HG02840 (cell line): Measurements from ENCODE around the gene SOCS1.

Source experiments
- ATAC-seq: cut with Tn5 transposase; IDR thresholded peaks from one replicate; pipeline ENCODE4 v1.9.1; 2021; ENCODE audit warnings: mild to moderate bottlenecking, moderate library complexity, moderate number of reproducible peaks; ENCODE audit not compliant: unreplicated experiment, low FRiP score

The SOCS1 gene

GRCh38 chr16:11289202-11289601, 33.2 kb upstream of the SOCS1 start:
- ATAC-seq = no peak

GRCh38 chr16:11285842-11286241, 29.8 kb upstream of the SOCS1 start:
- ATAC-seq = no peak

GRCh38 chr16:11283820-11284248, 27.8 kb upstream of the SOCS1 start:
- no peak for ATAC-seq

- no peak for ATAC-seq
Measured at GRCh38 chr16:11280616-11281522, 24.9 kb upstream of the SOCS1 start, which contains the start of gene PRM1. PRM1 (minus strand) TSS chr16:11281330; CDS start chr16:11281238, 92 bp downstream.

- no peak for ATAC-seq
Measured at GRCh38 chr16:11278681-11279628, 23.0 kb upstream of the SOCS1 start.

GRCh38 chr16:11277607-11278337, 21.8 kb upstream of the SOCS1 start:
- no peak for ATAC-seq

- no peak for ATAC-seq
Measured at GRCh38 chr16:11276896-11277593, 21.0 kb upstream of the SOCS1 start.

- no peak for ATAC-seq
Measured at GRCh38 chr16:11276143-11276895, 20.3 kb upstream of the SOCS1 start, which contains the start of gene PRM2. PRM2 (minus strand) TSS chr16:11276480; CDS start chr16:11276370, 110 bp downstream.

GRCh38 chr16:11274964-11275363, 19.0 kb upstream of the SOCS1 start:
- ATAC-seq = no peak

- no peak for ATAC-seq
Measured at GRCh38 chr16:11273721-11274324, 17.8 kb upstream of the SOCS1 start.

- ATAC-seq = no peak
Measured at GRCh38 chr16:11272921-11273720, 17.1 kb upstream of the SOCS1 start, which contains the start of gene PRM3. PRM3 (minus strand) TSS chr16:11273629; CDS start chr16:11273595, 34 bp downstream.

GRCh38 chr16:11272484-11272883, 16.5 kb upstream of the SOCS1 start:
- ATAC-seq = no peak

- ATAC-seq = no peak
Measured at GRCh38 chr16:11271610-11272009, 15.6 kb upstream of the SOCS1 start.

- ATAC-seq = no peak
Measured at GRCh38 chr16:11270602-11271162, 14.7 kb upstream of the SOCS1 start.

GRCh38 chr16:11268921-11269375, 12.9 kb upstream of the SOCS1 start, which contains the start of gene TNP2:
TNP2 (minus strand) TSS chr16:11269325; CDS start chr16:11269262, 63 bp downstream.
- ATAC-seq = no peak

- ATAC-seq = no peak
Measured at GRCh38 chr16:11265124-11265523, 9.1 kb upstream of the SOCS1 start.
